TTC549 (cell line): Measurements from ENCODE around the gene ABCC1.

Experiments
- FAIRE-seq: peaks from 2 replicates; lab custom pipeline; 2012; peaks lifted over from hg19 to GRCh38; lab: Jason Lieb, UNC

ABCC1 gene

DNA sequence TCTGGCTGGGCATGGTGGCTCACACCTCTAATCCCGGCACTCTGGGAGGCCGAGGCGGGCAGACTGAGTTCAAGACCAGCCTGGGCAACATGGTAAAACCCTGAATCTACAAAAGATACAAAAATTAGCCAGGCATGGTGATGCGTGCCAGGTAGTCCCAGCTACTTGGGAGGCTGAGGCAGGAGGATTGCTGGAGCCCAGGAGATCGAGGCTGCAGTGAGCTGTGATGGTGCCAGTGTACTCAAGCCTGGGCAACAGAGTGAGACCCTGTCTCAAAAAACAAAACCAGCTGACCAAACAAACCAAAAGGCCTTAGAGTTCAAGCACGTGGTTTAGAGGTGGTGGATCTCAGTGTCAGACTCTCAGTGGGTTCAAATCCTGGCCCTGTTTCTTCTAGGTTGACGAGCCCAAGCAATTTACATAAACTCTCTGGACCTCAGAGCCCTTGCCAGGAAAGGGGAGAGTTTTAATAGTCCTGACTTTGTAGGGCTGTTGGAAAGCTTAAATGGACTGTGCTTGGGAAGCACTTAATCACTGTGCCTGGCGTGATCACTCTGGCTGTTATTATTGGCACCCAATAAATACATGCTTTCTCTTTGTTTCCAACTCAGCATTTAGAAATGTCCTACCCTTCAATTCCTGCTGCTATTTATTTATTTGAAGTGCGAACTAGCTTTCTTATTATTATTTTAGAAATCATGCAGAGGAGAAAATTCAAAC lies 44.7 kb downstream of the ABCC1 start:
- FAIRE-seq: no peak

DNA sequence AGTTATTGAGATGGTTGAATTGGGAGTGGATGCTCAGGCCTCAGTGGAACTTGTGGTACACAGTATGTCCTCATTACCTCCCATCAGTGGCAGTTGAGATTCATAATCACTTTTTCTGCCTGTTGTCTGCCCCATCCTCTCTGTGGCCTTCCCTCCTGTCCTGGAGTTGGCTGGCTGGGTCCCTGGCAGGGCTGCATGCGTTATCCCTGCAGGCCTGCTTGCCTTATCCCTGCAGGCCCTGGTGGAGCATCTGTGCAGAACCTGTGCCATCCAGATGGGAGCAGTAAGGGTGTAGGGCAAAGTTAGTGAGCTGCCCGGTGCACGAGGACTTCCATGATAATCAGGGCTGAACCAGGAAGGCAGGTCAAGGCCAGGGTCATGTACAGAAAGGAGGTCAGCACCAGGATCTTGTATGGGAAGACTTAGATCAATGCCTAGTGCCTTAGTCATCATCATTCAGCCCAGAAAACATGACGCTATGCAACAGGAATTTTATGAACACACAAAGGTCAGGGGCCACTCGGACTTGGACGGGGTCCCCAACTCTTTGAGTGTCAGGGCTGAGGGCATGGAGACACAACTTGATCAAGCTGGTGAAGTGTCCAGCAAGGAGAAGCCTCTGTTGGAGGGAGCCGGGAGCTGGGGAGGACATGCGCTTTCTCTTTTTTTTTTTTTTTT lies 47.2 kb downstream of the ABCC1 start:
- no peak for FAIRE-seq

DNA sequence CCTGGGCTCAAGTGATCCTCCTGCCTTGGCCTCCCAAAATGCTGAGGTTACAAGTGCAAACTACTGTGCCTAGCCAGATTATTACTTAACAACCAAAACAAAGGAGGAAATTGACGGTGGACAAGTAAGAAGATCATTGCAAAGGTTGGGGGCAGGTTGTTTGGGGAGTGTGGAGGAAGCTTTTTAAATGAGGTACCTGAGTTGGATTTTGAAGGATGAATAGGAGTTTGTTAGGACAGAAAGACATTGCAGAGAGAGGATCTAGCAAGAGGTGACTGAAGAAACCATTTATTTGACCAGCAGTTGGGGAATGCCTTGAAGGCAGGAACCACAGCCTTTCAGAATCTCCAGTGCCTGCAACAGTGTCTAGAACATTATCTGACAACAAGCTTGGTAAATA lies 51.3 kb downstream of the ABCC1 start:
- FAIRE-seq: no peak

DNA sequence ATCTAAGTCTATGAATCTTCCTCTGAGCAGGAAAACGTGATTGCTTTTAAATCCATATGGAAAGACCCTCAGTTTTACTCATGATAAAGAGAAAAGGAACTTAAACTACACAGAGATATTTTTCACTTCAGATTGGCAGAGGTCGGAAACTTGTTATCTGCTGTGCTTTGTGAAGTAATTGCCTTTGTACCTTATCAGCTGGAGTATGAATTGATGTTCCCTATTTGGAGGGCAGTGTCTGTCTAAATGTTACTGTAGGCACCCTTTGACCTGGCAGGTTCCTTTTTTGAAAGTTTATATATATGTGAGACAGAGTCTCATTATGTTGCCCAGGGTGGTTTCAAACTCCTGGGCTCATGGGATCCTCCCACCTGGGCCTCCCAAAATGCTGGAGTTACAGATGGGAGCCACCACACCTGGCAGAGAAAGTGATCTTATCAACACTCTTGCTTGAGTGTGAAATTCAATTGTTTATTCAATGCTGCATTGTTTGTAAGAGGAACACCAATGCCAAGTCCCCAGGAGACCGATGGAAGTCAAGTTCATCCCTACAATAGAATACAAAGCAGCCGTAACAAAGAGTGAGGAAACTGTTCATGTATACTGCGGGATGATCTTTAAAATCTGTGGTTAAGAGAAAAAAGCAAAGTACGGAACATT lies 52.3 kb downstream of the ABCC1 start:
- no peak for FAIRE-seq

DNA sequence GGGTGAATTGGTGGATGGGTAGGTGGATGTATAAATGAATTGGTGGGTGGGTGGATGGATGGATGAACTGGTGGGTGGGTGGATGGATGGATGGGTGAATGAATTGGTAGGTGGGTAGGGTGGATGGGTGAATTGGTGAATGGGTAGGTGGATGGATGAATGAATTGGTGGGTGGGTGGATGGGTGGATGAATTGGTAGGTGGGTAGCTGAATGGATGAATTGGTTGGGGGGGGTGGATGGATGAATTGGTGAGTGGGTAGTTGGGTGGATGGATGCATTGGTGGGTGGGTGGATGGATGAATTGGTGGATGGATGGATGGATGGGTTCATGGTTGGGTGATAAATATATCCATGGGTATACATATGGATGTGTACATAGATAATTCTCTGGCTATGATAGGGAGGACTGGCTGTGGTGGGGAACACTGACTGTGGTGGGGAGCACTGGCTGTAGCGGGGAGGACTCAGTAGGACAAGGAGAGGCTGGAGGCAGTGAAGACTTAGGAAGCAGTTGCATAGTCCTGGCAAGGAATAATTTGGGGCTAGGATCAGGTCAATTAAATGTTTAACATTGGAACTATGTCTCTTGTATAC lies 54.4 kb downstream of the ABCC1 start:
- no peak for FAIRE-seq

DNA sequence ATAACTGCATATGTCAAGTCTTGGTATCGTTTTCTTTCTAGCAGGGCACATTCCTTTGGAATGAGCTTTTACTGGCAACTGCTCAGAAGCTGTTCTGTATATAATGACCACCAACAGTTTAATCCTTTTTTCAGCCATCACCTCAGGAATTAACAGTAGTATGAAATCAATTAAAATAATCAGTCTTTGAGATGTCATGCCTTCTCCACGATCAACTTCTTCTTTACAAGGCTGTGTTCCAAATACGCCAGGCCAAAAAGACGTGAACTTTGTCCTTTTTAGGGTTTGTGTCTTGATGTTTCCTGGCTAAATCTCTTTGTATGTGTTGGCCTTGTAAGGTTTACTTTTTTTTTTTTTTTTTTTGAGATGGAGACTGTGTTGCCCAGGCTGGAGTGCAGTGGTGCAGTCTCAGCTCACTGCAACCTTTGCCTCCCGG lies 54.9 kb downstream of the ABCC1 start:
- no peak for FAIRE-seq

DNA sequence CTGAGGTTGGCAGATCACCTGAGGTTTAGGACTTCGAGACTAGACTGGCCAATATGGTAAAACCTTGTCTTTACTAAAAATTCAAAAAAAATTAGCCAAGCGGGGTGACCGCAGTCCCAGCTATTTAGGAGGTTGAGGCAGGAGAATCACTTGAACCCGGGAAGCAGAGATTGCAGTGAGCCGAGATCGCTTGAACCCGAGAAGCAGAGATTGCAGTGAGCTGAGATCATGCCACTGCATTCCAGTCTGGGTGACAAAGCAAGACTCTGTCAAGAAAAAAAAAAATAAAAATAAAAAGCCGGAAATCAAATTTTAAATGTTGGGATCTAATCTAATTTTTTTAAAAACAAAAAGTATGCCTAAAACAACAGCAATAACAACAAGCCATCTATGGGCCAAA lies 56.3 kb downstream of the ABCC1 start:
- no peak for FAIRE-seq

DNA sequence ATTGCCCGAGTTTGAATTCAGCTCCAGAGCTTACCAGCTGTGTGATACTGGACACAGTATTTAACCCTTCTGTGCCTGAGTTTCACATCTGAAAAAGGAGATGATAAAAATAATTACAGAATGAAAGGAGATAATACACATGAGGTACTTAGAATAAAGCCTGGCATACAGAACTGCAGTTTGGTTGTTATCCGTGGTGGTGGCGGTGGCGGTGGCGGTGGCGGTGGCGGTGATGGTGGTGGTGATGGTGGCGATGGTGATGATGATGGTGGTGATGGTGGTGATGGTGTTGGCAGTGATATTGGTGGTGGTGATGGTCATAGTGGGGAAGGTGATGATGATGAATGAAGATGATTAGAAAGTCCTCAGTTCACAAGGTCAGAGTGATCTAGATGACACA lies 57.2 kb downstream of the ABCC1 start:
- no peak for FAIRE-seq

DNA sequence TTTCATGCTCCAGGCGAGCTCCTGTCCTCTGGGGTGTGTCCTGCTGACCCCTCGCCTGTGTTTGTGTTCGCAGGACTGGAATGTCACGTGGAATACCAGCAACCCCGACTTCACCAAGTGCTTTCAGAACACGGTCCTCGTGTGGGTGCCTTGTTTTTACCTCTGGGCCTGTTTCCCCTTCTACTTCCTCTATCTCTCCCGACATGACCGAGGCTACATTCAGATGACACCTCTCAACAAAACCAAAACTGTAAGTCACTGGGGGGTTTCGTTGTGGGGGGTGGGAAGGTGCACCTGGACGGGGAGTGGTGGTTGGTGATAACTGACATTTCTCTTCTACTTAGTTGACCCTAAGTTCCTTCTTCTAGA lies 58.3 kb downstream of the ABCC1 start:
- FAIRE-seq: no peak

DNA sequence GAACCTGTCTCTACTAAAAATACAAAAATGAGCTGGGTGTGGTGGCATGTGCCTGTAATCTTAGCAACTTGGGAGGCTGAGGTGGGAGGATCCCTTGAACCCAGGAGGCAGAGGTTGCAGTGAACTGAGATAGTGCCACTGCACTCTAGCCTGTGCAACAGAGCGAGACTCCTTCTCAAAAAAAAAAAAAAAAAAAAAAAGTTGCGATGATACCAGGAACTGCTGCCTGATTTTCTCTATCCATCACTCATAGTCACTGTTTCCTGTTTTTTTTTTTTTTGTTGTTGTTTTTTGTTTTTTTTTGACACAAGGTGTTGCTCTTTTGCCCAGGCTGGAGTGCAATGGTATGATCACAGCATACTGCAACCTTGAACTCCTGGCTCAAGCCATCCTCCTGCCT lies 59.2 kb downstream of the ABCC1 start:
- no peak for FAIRE-seq

DNA sequence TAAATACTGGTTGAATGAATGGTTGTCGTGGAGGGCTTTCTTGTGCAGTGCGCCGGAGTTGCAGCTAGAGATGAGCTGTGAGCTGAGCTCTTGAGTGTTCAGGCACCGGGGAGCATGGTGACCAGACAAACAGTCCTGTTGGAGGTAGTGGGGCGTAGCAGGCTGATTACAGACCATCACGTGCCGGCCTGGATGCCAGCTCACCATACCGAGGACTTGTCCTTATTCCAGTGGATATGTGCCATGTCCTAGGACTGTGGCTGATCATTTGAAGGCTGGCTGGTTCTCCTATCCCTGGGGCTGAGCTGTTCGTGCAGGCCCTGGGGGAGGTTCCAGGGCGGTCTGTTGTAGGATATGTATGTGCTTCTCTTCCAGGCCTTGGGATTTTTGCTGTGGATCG lies 60.0 kb downstream of the ABCC1 start:
- FAIRE-seq: no peak

DNA sequence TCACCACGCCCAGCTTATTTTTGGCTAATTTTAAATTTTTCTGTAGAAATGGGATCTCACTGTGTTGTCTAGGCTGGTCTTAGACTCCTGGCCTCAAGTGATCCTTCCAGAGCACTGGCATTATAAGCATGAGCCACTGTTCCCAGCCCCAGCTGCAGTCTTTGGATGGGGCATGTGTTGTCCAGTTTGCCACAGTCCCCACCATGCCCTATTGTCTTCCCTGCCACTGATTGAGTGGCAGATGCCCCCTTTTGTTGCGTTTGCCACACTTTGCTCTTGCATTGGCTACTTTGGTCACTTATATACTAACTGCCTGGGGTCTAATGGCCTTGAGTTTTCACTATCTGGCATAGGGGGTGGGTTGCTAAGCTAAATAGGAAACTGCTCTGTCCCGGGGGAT lies 60.8 kb downstream of the ABCC1 start:
- FAIRE-seq: no peak

DNA sequence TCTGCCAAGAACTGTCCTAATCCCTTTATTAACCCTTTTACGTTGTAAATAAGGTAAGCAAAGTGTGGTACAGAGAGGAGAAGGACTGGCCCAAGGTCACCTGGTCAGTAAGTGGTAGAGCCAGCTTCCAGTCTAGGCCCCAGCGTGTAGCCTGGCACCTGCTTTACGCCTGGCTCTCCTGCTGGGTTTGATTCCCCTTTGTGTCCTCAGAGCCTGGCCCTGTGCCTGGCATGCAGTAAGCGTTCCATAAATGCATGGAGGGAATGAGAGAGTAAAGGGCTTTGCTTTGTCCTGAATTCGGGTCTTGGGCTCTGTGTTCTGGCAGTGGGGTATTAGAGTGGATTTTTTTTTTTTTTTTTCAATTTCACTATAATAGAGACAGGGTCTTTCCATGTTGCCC lies 62.7 kb downstream of the ABCC1 start:
- no peak for FAIRE-seq

DNA sequence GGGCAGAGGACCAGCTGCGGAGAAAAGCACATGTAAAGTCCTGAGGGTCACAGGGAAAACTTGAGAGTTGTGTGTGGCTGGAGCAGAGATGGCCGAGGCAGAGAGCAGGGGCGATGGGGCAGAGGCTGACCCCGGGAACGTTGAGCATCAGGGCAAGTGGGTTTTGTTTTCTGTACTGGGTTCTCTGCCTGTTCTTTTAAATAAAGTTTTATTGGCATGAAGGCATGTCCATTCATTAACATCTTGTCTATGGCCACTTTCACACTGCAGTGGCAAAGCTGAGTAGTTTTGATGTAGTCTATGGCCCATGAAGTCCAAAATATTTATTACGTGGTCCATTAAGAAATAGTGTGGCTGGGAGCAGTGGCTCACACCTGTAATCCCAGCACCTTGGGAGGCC lies 64.4 kb downstream of the ABCC1 start:
- FAIRE-seq: no peak

DNA sequence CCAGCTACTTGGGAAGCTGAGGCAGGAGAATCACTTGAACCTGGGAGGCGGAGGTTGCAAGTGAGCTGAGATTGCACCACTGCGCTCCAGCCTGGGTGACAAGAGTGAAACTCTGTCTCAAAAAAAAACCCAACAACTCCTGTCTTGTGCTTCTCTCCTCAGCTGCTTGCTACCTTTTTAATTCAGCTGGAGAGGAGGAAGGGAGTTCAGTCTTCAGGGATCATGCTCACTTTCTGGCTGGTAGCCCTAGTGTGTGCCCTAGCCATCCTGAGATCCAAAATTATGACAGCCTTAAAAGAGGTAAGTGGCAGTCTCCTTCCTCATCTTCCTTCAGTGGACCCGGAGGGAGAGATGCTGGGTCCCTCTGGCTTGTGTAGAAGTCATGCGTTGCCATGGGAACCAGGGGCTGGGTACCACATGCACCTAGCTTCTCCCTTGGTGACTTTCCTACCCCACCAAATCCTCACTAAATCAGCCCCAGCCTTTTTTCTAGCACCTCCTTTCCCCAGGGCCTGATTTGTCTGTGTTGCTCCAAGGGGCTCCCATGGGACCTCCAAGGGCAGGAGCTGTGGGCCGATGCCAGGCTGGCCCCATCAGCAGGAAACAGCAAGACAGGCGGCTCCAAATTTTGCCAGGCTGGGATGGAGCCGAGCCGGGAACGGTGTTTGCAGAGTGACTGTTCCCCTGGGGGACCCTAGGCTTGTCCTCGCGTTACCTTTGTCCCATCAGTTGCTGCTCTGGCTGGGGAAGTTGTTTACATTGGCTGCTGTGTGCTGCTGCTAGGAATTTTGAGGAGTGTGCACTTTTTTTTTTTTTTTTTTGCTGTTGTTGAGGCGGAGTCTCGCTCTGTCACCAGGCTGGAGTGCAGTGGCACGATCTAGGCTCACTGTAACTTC lies 65.2 kb downstream of the ABCC1 start:
- no peak for FAIRE-seq

DNA sequence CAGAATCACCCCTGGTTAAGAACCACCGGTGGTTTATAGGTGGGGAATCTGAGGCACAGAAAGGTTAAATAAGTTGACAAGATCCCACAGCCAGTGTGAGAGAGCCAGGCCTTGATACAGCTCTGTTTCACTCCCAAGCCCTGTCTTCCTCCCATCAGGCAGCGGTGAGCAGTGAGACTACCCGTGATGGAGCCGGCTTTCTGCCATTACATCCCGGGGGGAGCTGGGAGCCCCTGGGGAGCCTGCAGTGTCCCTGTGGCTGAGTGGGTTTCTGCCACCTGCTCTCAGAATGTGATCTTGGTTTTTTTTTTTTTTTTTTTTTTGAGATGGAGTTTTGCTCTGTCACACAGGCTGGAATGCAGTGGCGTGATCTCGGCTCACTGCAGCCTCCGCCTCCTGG lies 66.4 kb downstream of the ABCC1 start:
- FAIRE-seq: no peak

DNA sequence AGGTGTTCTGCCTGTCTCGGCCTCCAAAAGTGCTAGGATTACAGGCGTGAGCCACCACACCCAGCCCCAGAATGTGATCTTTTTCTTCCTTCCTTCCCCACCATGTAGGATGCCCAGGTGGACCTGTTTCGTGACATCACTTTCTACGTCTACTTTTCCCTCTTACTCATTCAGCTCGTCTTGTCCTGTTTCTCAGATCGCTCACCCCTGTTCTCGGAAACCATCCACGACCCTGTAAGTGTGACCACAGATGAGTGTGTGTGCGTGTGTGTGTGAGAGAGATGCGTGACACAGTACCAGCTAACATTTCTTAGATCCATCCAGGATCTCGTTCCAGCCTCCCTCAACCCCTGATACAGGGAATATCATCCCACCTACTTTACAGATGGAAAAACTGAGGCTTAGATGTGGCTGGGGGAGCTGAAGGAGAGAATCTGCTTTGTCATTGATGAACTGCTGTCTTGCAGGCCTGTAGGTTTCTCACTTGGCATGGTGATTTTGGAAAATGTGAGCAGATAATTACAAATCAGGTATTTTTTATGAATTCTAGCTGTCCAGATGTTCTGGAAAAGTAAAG lies 67.1 kb downstream of the ABCC1 start:
- no peak for FAIRE-seq

DNA sequence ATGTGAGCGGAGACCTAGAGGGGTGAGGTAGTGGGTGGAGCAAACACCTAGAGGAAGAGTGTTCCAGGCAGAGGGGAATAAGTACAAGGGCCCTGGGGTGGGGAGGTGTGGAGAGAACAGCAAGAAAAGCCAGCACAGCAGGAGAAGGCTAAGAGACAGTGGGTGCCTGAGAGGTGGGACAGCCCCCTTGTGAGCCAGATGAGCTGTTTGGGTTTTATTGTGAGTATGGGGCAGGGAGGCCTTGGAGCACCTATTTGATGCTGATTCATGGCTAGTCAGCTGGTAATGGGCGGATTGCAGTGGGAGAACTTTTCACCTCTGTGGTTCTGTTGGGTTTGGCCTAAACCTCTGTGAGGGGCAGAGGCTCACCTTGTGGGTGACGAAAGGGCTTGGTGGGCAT lies 68.4 kb downstream of the ABCC1 start:
- no peak for FAIRE-seq

DNA sequence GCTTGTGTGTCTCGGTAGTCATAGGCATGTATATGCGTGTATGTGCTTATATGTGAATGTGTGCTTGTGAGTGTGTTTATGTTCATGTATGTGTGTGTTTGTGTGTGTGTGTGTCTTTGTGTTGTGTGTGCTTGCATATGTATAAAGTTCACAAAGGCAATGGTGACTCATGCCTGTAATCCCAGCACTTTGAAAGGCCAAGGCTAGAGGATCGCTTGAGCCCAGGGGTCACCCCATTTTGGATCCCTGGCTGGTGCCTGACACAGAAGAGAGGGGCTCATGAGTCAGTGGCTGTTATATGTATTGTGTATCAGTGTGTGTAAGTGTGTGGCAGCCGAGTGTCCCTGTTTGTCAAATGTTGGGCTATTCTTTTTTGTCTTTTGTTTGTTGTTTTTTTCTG lies 69.3 kb downstream of the ABCC1 start:
- FAIRE-seq: no peak

DNA sequence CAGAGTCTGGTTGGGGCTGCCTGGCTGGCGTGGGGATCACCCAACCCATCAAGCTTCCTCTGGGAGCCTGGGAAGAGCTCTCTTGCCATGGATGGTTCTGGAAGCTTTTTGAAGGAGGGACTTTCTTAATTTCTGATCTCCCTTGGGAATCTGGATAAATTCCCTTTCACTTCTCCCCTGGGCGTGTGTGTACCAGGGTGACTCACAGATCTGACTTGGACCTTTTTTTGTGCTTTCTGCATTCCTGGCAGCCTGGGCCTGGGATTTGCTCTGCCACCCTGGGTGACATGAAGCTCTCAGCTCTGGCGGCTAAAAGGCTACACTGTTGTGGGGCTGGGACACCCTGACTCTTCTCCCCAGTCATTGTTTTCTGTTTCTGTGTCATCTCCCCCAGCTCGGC lies 70.1 kb downstream of the ABCC1 start:
- FAIRE-seq: no peak

DNA sequence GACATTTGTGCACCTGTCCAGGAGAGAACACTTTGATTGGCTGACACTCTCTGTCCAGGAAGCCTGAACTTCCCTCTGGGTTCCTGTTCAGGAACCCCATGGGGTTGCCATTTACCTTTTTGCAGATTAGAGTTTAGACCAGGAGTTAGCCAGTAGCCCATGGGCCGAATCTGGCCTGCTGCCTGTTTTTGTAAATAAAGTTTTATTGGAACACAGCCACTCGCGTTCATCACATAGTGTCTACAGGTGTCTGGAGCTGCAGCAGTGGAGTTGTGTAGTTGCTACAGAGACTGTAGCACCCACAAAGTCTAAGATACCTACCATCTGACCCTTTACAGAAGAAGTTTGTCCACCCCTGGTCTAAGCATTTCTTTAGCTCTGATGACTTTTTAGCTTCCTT lies 70.9 kb downstream of the ABCC1 start:
- FAIRE-seq: no peak

DNA sequence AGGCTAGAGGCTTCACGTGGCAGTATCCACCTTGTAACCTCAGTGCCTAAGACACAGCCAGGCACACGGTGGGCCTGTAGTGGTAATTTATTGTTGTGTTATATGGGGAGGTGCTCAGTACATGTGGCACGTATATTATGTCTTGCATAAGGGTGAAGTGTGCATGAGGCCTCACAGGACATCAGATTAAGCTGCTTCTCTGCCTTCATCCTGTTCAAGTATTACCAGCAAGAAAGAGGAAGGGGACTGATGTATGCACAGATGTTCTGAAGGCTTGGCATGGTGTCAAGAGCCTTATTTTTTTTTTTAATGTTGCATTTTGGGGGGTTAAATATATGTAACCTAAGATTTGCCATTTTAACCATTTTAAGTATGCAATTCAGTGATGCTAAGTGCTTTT lies 71.6 kb downstream of the ABCC1 start:
- FAIRE-seq: no peak
